CD4-positive, alpha-beta T cell treated with Interleukin-12 subunit alpha and Interleukin-12 subunit beta, for 1 hour (primary cell): ENCODE data around the gene ACOT7.
"Not testable (repeated sequence)": the region's sequence is repeated elsewhere in the genome, so short reads cannot be mapped to it uniquely, and the experiment has no call there.

ENCODE experiments used
- DNase-seq: peaks from one replicate; pipeline ENCODE4 v3.0.0-alpha.2; 2020

The ACOT7 gene

GRCh38 chr1:6307682-6308081, 85.9 kb downstream of the ACOT7 start:
- DNase-seq = not testable (repeated sequence)

- DNase-seq = no peak
Observed at GRCh38 chr1:6307099-6307498, 86.5 kb downstream of the ACOT7 start.

GRCh38 chr1:6303397-6304012, 90.1 kb downstream of the ACOT7 start:
- no peak for DNase-seq

GRCh38 chr1:6302568-6302967, 91.0 kb downstream of the ACOT7 start:
- no peak for DNase-seq

GRCh38 chr1:6301526-6301925, 92.0 kb downstream of the ACOT7 start:
- no peak for DNase-seq

GRCh38 chr1:6300342-6301048, 93.1 kb downstream of the ACOT7 start:
- DNase-seq = no peak

- no peak for DNase-seq
Observed at GRCh38 chr1:6299557-6300165, 93.9 kb downstream of the ACOT7 start.

- no peak for DNase-seq
Observed at GRCh38 chr1:6298940-6299465, 94.6 kb downstream of the ACOT7 start.

- no peak for DNase-seq
Observed at GRCh38 chr1:6298530-6298929, 95.0 kb downstream of the ACOT7 start.

- DNase-seq = no peak
Observed at GRCh38 chr1:6295910-6296309, 97.7 kb downstream of the ACOT7 start.

GRCh38 chr1:6294890-6295556, 98.5 kb downstream of the ACOT7 start:
- DNase-seq = peak; percentile 22

- peak; percentile 11 for DNase-seq
Observed at GRCh38 chr1:6294080-6294889, 99.3 kb downstream of the ACOT7 start.

GRCh38 chr1:6292102-6292501, 101.5 kb downstream of the ACOT7 start:
- no peak for DNase-seq

GRCh38 chr1:6288665-6289064, 104.9 kb downstream of the ACOT7 start:
- DNase-seq = no peak

- no peak for DNase-seq
Observed at GRCh38 chr1:6288026-6288425, 105.5 kb downstream of the ACOT7 start.

- no peak for DNase-seq
Observed at GRCh38 chr1:6287431-6287886, 106.1 kb downstream of the ACOT7 start.

GRCh38 chr1:6287029-6287428, 106.5 kb downstream of the ACOT7 start:
- no peak for DNase-seq

- no peak for DNase-seq
Observed at GRCh38 chr1:6286266-6286665, 107.3 kb downstream of the ACOT7 start.

- no peak for DNase-seq
Observed at GRCh38 chr1:6285336-6285735, 108.2 kb downstream of the ACOT7 start.

- DNase-seq = no peak
Observed at GRCh38 chr1:6282577-6283270, 110.8 kb downstream of the ACOT7 start.

GRCh38 chr1:6281511-6282402, 111.8 kb downstream of the ACOT7 start:
- no peak for DNase-seq
